ENCODE measurements around the gene PC.
A peak's percentile ranks its signal among the peaks of the same experiment; 100 is the strongest.

Gene PC

DNA sequence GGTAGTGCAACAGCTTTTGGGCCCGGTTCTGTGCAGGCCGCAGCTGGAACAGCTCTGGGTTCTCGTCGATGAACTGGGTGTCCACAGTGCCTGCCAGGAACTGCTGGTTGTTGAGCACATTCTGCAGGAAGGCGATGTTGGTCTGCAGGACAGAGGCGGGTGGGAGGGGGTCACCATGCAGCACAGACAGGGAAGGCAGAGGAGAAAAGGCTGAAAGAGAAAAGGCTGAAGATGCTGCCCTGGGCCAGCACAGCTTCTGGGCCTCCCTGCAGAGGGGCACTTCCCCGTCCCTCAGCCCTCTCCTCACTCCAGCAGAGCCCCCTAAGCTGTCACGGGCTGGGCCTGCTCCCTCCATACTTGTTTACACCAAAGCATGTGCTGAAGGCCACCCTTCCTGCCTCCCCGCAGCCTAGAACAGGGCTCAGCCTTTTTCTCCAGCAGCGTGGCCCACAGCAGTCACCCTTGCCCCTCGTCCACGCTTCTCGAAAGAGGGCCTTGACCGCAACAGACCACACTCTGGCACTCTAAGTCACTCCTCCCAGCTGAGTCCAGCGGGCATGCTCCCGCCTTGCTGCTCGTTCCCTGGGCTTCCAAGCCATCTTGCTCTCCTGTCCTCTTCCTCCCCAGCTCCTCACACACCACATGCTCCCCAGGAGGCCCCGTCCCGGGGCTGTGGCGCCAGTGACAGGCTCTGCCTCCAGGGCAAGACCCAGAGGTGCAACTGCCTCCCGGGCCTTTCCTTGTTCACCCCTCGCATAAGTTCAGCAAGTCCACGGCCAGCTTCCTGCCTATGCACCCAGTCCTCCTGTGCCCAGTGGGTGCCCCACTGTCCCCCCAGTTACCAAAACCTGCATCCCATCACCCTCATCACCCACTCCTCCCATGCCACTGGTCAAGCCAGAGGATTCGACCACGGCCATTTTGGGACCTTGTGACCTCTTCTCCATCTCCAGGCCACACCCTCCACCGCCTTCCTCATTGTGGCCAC lies 104.6 kb downstream of the PC start:
- no peak for DNase-seq

DNA sequence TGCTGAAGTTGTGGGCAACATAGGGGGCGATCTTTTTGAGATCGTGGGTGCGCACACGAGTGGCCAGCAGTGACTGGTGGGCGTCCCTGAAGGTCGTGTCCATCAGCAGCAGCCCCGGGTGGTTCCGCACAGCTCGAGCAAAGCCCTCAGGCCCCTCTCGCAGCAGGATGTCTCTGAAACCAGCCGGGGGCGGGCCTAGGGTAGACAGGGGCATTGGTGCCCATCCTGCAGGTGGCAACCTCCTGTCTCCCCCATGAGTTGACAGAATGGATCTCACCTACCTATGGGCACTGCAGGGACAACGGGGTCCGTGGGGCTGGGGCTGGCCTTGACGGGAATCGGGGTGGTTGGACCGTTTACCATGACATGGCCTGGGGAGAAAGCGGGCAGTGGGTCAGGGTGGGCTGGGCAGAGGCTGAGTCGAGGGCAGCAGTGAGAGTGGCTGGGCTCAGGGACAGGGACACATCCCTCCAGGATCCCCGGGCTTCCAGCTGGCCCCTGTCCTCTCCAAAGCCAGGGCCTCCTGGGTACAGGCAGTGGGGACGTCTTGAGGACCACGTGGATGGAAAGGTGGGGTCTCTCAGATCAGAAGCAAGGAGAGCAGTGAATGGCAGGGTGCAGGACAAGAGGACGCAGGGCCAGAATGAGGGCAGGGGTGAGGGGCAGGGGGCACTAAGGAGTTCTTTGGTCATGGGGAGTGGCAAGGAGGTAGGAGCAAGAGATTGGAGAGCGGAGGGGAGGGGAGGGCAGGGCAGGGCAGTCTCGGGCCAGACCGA lies 105.5 kb downstream of the PC start:
- no peak for DNase-seq

DNA sequence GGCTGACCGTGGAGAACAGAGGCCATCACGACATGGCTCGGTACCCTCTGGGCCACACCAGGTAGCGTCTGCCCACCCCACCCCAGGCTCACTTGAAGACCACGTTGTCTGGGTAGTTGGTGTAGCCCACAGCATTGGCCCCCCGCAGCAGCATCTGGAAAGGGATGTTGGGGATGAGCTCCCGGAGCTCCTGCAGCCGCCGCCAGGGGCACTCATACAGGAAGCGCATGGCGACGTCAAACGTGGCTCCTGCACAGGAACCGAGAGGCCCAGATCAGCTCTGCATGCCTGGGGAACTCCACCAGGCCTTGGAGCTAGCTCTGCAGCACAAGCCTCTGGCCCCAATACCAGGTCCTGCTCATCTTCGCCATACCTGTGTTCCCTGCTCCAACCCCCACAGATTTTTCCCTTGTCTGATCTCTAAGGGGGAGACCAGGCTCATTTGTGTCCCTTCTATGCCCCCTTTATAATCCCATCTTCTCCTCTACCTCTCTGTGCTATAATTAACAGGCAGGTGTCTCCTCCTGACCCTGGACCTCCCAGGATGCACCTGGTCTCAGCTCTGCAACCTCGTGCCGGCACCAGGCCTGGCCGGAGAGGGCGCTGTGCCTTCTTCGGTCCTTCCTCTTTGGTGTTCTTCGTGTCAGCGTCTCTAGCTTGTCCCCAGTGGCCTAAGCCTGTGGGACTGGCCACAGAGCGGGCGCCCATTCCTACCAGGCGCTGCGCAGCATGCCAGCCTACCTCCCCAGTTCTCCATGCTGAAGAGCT lies 106.3 kb downstream of the PC start:
- DNase-seq: no peak

DNA sequence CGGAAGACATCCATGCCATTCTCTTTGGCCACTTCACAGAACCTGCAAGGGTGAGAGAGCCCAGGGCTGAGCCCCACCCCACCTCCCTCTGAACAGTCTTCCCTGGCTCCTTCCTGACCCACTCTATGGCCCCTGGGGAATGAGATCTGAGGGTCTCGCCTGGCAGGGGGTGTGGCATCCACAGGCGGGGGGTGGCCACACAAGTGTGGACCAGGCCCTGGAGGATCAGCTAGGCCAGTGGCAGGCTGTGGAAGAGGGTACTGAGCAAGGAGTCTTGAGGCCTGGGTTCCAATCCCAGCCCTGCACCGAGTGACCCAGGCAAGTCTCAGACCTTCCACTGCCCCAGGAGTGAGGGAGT lies 107.0 kb downstream of the PC start:
- DNase-seq: no peak

DNA sequence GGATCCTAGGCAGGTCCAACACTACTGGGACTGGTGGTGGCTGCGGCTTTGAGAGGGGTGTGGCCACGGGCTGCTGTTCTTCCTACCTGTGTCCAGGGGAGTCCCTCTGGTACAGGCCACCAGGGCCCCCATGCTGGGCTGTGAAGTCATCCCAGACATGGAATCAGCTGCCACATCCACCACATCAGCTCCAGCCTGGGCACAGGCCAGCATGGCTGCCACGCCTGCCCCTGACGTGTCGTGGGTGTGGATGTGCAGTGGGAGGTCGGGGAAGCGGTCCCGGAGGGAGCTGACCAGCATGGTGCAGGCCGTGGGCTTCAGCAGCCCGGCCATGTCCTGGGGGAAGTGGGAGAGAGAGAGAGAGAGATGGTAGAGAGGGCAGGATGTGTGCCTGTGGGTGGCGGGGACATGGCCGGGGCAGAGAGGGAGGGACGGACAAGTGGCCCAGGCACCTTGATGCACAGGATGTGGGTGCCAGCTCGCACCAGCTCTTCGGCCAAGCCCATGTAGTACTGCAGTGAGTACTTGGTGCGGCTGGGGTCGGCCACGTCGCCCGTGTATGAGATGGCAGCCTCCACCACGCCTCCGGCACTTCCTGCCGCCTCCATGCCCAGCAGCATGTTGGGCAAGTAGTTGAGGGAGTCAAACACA lies 107.5 kb downstream of the PC start:
- DNase-seq: no peak

- no peak for DNase-seq
These were observed 108.0 kb downstream of the PC start for GRCh38 chr11:66850235-66850587.

GRCh38 chr11:66849501-66850234 lies 108.5 kb downstream of the PC start:
- no peak for DNase-seq

DNA sequence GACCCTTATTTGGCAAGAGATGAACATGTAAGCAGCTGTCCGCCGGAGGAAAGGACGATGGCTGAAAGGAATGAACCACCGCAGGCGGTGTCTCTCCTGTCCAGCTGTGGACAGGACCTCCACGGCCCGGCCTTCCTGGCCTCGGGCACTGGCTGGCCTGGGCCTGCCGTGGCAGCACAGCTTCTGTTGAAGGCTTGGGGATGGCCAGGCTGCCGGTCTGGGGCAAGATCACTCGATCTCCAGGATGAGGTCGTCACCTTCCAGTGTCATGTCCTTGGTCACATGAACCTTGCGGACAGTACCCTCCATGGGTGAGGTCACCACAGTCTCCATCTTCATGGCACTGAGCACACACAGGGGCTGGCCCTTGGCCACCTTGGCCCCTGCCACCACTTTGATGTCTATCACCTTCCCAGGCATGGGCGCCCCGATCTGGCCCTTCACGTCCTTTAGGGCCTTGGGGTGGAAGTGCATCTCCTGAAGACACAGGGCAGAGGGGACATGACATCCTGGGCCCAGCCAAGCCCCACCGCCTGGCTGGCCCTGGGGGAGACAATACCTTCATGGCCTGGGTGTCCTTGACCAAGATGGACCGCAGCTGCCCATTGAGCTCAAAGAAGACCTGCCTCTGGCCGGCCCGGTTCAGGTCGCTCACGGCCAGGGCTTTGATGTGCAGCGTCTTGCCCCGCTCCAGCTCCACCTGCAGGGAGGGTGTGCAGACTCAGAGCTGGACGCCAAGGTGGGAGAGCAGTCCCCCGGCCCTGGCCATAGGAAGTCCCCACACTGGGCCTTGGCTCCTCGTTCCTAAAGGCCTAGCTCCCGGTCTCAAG lies 109.3 kb downstream of the PC start:
- DNase-seq: no peak

DNA sequence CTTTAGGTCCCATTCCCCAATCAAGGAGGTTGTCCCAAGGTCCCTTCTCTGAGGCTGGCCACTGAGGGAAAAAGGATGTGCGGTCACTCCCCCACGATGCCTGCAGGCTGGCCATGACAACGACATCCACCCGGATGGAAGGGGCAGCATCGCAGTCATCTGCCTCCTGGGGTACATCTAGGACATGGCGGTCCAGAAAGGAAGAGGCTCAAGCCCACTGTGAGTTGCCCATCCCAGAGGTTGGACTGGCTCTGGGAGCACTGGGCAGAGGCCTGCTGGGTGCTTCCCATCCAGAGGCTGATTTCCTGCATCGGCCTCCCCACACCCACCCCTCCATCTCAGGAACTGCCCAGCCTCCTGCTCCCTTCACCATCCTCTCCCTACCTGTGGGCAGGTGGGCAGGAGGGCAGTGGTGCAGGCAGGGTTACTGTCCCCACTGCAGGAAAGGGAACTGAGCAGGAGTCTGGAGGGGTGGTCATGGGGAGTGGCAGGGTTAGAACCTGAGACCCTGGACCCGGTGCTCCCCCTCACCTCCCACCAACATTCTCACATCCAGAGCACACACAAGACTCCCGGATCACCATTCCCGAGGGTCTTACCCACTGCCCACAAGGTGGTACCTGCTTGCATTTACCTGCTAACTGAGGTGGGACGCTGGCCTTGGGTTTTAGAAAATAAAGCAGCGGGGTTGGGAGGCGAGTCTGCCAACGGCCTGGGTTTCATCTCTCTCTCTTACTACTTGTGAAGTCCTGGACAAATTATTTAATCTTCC lies 110.5 kb downstream of the PC start:
- no peak for DNase-seq

DNA sequence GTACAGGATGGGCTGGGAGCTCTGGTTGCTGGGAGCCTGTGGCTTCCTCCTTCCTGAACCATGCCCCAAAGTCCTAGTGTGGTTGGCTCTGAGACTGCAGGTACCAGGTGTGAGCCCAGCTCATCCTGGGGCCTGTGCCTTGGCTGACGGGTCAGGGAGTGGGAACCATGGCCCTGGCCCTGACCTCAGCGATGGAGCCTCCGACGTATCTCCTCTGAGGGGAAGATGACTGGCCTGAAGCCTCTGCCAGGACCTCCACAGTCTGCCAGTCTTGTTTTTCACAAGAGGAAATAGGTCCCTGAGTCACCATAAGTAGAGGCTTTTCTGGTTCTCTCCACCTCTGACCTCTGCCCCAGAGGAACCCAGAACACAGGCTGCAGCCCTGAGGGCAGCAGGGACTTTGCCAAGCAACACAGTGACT lies 111.5 kb downstream of the PC start:
- no peak for DNase-seq

DNA sequence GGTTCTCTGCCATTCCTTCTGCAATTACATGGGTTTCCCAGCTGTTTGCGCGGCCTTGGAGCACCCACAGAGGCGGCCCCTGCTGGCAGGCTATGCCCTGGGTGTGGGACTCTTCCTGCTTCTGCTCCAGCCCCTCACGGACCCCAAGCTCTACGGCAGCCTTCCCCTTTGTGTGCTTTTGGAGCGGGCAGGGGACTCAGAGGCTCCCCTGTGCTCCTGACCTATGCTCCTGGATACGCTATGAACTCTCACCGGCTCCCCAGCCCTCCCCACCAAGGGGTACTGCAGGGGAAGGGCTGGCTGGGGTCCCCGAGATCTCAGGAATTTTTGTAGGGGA lies 112.3 kb downstream of the PC start:
- DNase-seq: no peak

- DNase-seq: no peak
These were observed 112.9 kb downstream of the PC start for GRCh38 chr11:66845143-66845875.

GRCh38 chr11:66844496-66845142 lies 113.6 kb downstream of the PC start:
- DNase-seq: no peak

GRCh38 chr11:66843776-66844495 lies 114.2 kb downstream of the PC start:
- DNase-seq: no peak

- DNase-seq: peak; percentile 73 to 87
These were observed 115.0 kb downstream of the PC start, which contains the start of gene RCE1 for GRCh38 chr11:66842896-66843775. Gene RCE1, plus strand, starts transcription at chr11:66843441. Its CDS starts 15 bp downstream, at chr11:66843456.

DNA sequence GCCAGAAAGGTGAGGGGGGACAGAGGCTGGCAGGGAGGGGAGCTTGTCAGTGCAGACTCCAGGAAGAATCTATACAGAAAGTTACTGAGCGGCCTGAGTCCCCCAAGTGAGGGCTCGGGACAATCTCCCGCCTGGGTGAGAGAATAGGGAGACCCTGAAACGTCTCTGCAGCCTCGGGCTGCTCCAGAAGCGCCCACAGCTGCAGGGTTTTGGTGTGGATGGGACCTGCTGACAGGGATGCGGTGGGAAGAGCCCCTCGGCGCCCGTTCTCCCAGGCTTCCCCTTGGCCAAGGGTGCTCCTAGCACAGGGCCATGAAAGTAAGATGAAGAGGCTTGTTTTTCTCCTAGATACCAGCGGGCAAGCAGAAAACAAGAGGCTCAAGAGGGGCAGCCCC lies 115.7 kb downstream of the PC start:
- no peak for DNase-seq

GRCh38 chr11:66841861-66842260 lies 116.3 kb downstream of the PC start:
- no peak for DNase-seq
